Testis (tissue), 3 donors: ENCODE data around the gene TMEM43. TPM values are rescaled to one million over a fixed set of nuclear protein-coding genes. Genes with fewer than 3 reads are reported as not detected.

Source experiments
- DNase-seq: peaks from one replicate; pipeline ENCODE4 v3.0.0-alpha.2; 2019
- H3K27ac ChIP-seq, 2 donors: fragments of 200-600 bp; sonication (generic); one replicate each; pipeline ENCODE4 v1.5.1; 2019
- H3K27me3 ChIP-seq: fragments of 200-600 bp; sonication (generic); one replicate; pipeline ENCODE4 v1.5.1; 2019
- H3K36me3 ChIP-seq: fragments of 200-600 bp; sonication (generic); one replicate; pipeline ENCODE4 v1.5.1; 2017; ENCODE audit warnings: low read depth; ENCODE audit errors: missing control alignments
- H3K4me1 ChIP-seq: fragments of 200-600 bp; sonication (generic); one replicate; pipeline ENCODE4 v1.5.1; 2019
- H3K4me3 ChIP-seq, 2 donors: fragments of 200-600 bp; sonication (generic); one replicate each; pipeline ENCODE4 v1.5.1; 2017 to 2019
- H3K9me3 ChIP-seq: fragments of 200-600 bp; sonication (generic); one replicate; pipeline ENCODE4 v1.5.1; 2017
- CTCF ChIP-seq, 3 experiments: fragments of 450-650 bp in 2 of 3; fragments of 200-600 bp in 1 of 3; sonication (generic) in 1 of 3; IDR thresholded peaks; one replicate each; pipeline ENCODE4 v1.5.1; 2016 to 2019; ENCODE audit warnings: antibody characterized with exemption in 3 of 3, mild to moderate bottlenecking in 2 of 3, moderate library complexity in 1 of 3
- POLR2A ChIP-seq: fragments of 450-650 bp; IDR thresholded peaks from one replicate; pipeline ENCODE4 v1.6.1; 2017; ENCODE audit warnings: antibody characterized with exemption, mild to moderate bottlenecking, moderate library complexity
- WGBS, 2 donors: methylation state at CpG; one replicate each; pipeline ENCODE4 v1.1.5; 2018; 5-methylcytosine and 5-hydroxymethylcytosine counted together
- intact Hi-C: fragments of 100-400 bp; cut with DNase I; formaldehyde crosslinking; loops from one replicate; pipeline ENCODE4 v1.15.1; 2023; ENCODE audit warnings: low total_unique reads
- polyA plus RNA-seq: library from polyadenylated mRNA; stranded (reverse); fragments of 350-450 nt; fragmentation: Illumina TruSeq; extraction: RNeasy Lipid Tissue Mini Kit (QIAGEN cat#74804); gene quantifications from one replicate; pipeline ENCODE4 v1.2.3, GENCODE V29; 2014; ENCODE audit warnings: low read depth, low replicate concordance; ENCODE audit not compliant: insufficient read depth
- total RNA-seq, 2 donors: library from RNA; depleted of rRNA; stranded (reverse); fragments of >200 nt; gene quantifications; one replicate each; pipeline ENCODE4 v1.2.3, GENCODE V29; 2016

Gene TMEM43
- total and polyA plus RNA-seq, 3 donors from 2014 or later = 36.5 to 53.0 (median 43.3) TPM

GRCh38 chr3:14152963-14153355 is 28.1 kb downstream of the TMEM43 start:
- TF ChIP-seq CTCF (IDR thresholded peaks at IDR 0.05) = no peak
- TF ChIP-seq POLR2A = no peak
- no peaks in the 10 kb centered on the region for H3K36me3 ChIP-seq
- no peak for DNase-seq
- H3K27me3 ChIP-seq = no peaks in the 10 kb centered on the region
- intact Hi-C loops = no loop called here
- H3K9me3 ChIP-seq = no peaks in the 10 kb centered on the region
- 84% methylated on average over 4 of the region's 4 CpGs for WGBS, 2 donors
- no peak overlapping the region for H3K4me3 ChIP-seq
- no peaks in the 10 kb centered on the region for H3K4me1 ChIP-seq
- H3K27ac ChIP-seq = no peak overlapping the region

GRCh38 chr3:14153663-14154062 is 28.8 kb downstream of the TMEM43 start:
- DNase-seq = no peak
- H3K36me3 ChIP-seq = no peaks in the 10 kb centered on the region
- no peaks in the 10 kb centered on the region for H3K4me1 ChIP-seq
- intact Hi-C loops = no loop called here
- WGBS, 2 donors = 92 to 96% methylated on average over 3 to 6 of the region's 6 CpGs
- H3K4me3 ChIP-seq = no peak overlapping the region
- H3K27me3 ChIP-seq = no peaks in the 10 kb centered on the region
- H3K9me3 ChIP-seq = no peaks in the 10 kb centered on the region
- no peak for TF ChIP-seq CTCF (IDR thresholded peaks at IDR 0.05)
- TF ChIP-seq POLR2A = no peak
- no peak overlapping the region for H3K27ac ChIP-seq

GRCh38 chr3:14154276-14154675 is 29.4 kb downstream of the TMEM43 start:
- no peak overlapping the region for H3K4me3 ChIP-seq
- DNase-seq = peak; percentile 11
- no peaks in the 10 kb centered on the region for H3K36me3 ChIP-seq
- no peaks in the 10 kb centered on the region for H3K9me3 ChIP-seq
- intact Hi-C loops = no loop called here
- WGBS, 2 donors = 90 to 91% methylated on average over 5 of the region's 5 CpGs
- H3K27me3 ChIP-seq = no peaks in the 10 kb centered on the region
- H3K4me1 ChIP-seq = no peaks in the 10 kb centered on the region
- TF ChIP-seq POLR2A (no peak), CTCF (IDR thresholded peaks at IDR 0.05) (no peak)
- no peak overlapping the region for H3K27ac ChIP-seq

GRCh38 chr3:14154895-14155440 is 30.1 kb downstream of the TMEM43 start:
- Histone ChIP-seq H3K27ac (no peak overlapping the region), H3K27me3 (no peaks in the 10 kb centered on the region), H3K9me3 (no peaks in the 10 kb centered on the region), H3K4me1 (no peaks in the 10 kb centered on the region), H3K4me3 (no peak overlapping the region), H3K36me3 (no peaks in the 10 kb centered on the region)
- DNase-seq = no peak
- no peak for TF ChIP-seq POLR2A
- no peak for TF ChIP-seq CTCF (IDR thresholded peaks at IDR 0.05)
- 85 to 95% methylated on average over 7 of the region's 7 CpGs for WGBS, 2 donors
- intact Hi-C loops = no loop called here

GRCh38 chr3:14156201-14156600 is 31.3 kb downstream of the TMEM43 start:
- H3K27ac ChIP-seq = no peak overlapping the region
- no peaks in the 10 kb centered on the region for H3K27me3 ChIP-seq
- no peak overlapping the region for H3K4me3 ChIP-seq
- H3K36me3 ChIP-seq = no peaks in the 10 kb centered on the region
- H3K4me1 ChIP-seq = no peaks in the 10 kb centered on the region
- TF ChIP-seq POLR2A = no peak
- TF ChIP-seq CTCF (IDR thresholded peaks at IDR 0.05) = no peak
- H3K9me3 ChIP-seq = no peaks in the 10 kb centered on the region
- DNase-seq = no peak
- intact Hi-C loops = no loop called here
- WGBS, 2 donors = 94 to 100% methylated on average over 7 of the region's 7 CpGs
